ENCODE results near the gene SNTA1. TPM values are rescaled to one million over a fixed set of nuclear protein-coding genes. Genes with fewer than 3 reads are reported as not detected.

Gene SNTA1
- total and polyA plus RNA-seq, 2 of the 8 experiments (the other 6 are each of a cell fraction or from before 2014, with no cell fraction given): 4.5 to 8.0 TPM

DNA sequence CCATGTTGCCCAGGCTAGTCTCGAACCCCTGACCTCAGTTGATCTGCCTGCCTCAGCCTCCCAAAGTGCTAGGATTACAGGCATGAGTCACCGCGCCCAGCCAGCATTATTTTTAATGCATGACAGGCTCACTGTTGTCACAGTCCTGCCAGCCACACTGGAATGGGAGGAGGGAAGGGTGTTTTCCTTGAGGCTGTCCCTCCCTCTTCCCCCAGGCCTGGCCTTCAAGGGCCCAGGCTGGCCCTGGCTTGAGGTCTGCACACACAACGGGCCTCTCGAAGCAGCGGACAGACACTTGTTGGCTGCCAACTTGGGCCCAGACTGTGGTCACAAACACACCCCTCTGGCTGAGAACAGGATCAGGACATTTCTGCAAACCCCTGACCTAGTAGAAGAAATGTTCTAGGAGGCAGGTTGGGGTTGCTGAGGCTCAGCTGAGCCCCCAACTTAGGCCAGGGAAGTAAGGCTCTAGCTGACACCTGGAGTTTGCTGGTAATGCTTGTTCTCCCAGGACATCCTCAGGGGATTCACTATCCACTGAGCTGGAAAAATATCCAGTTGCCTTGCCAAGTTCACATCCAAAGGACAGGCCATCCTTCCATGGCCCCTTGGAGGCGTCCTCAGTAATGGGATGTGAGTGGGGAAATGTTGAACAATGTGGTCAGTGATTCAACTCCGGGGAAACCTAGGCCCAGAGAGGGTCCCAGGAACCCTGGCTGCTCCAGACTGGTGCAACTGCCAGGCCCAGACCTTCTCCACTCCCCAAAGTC, 9.9 kb downstream of the SNTA1 start:
- H3K4me1 ChIP-seq (replicated peaks in 1 of 4; ENCODE audit: control insufficient read depth in 3 of 4, insufficient read depth in 4 of 4, low read length in 3 of 4): no peaks in the 10 kb centered on the region
- H2BK120ac ChIP-seq (replicated peaks; ENCODE audit: low read depth, low read length): no peak overlapping the region
- no peaks in the 10 kb centered on the region for H3K27me3 ChIP-seq (replicated peaks in 1 of 4; ENCODE audit: control insufficient read depth in 3 of 4, extremely low read depth in 1 of 4, insufficient read depth in 3 of 4, low read length in 3 of 4)
- no peak overlapping the region for H3K4ac ChIP-seq (replicated peaks; ENCODE audit: insufficient read length, low read depth, low read length)
- no peak overlapping the region for H3K14ac ChIP-seq (ENCODE audit: insufficient read length)
- H3K56ac ChIP-seq (replicated peaks; ENCODE audit: insufficient read length, low read depth, low read length): no peak overlapping the region
- H3K9me3 ChIP-seq (ENCODE audit: insufficient read depth in 2 of 2, low read depth in 1 of 2, low read length in 1 of 2): no peaks in the 10 kb centered on the region
- H2BK15ac ChIP-seq (ENCODE audit: low read length): no peak overlapping the region
- no peaks in the 10 kb centered on the region for H3K36me3 ChIP-seq (ENCODE audit: control insufficient read depth in 2 of 4, insufficient read depth in 4 of 4, low read length in 3 of 4)
- H3K4me2 ChIP-seq (ENCODE audit: insufficient read depth in 1 of 2, low read depth in 2 of 2, low read length in 2 of 2): no peak overlapping the region
- no peak for FAIRE-seq
- no peak overlapping the region for H4K91ac ChIP-seq (replicated peaks; ENCODE audit: insufficient read length, low read length)
- no peak overlapping the region for H3K23ac ChIP-seq (ENCODE audit: insufficient read length)
- no peak overlapping the region for H3K4me3 ChIP-seq (ENCODE audit: extremely low read depth in 1 of 4, insufficient read depth in 2 of 4, low read depth in 3 of 4, low read length in 4 of 4)
- no peak overlapping the region for H3K9ac ChIP-seq (replicated peaks in 1 of 4; ENCODE audit: extremely low read depth in 1 of 4, low read depth in 3 of 4, low read length in 3 of 4)
- no peak overlapping the region for H2BK12ac ChIP-seq (ENCODE audit: low read depth, low read length)
- H3K23me2 ChIP-seq (ENCODE audit: low read depth, low read length): no peaks in the 10 kb centered on the region
- no peak overlapping the region for H2AFZ ChIP-seq (ENCODE audit: low read length)
- H4K20me1 ChIP-seq (replicated peaks in 1 of 2; ENCODE audit: control insufficient read depth in 1 of 2, insufficient read depth in 2 of 2, low read length in 2 of 2): no peaks in the 10 kb centered on the region
- POLR2A ChIA-PET (ENCODE audit: partially characterized antibody): interaction anchor here (0.6 kb wide), 1 partner anchor 1305 kb away, joined by 3 read pairs; no protein-coding TSS in a partner anchor
- H2BK5ac ChIP-seq (ENCODE audit: low read depth, low read length): no peak overlapping the region
- H3K79me1 ChIP-seq (ENCODE audit: low read depth, low read length): no peaks in the 10 kb centered on the region
- H2AK5ac ChIP-seq (ENCODE audit: low read depth, low read length): no peak overlapping the region
- no peak for DNase-seq (ENCODE audit: low read depth in 1 of 2, low spot score in 2 of 2)
- no peak overlapping the region for H4K5ac ChIP-seq (ENCODE audit: insufficient read length, low read depth, low read length)
- H3K79me2 ChIP-seq (ENCODE audit: control insufficient read depth in 1 of 2, insufficient read depth in 2 of 2, low read length in 2 of 2): no peaks in the 10 kb centered on the region
- no peak overlapping the region for H4K8ac ChIP-seq (ENCODE audit: extremely low read depth, insufficient read depth, low read length)
- no peak overlapping the region for H2BK20ac ChIP-seq (ENCODE audit: low read length)
- no peak overlapping the region for H3K18ac ChIP-seq (ENCODE audit: extremely low read depth, low read length)
- CTCF ChIA-PET (ENCODE audit: partially characterized antibody): interaction anchor here (1.2 kb wide), 1 partner anchor 170 kb away, joined by 3 read pairs; no protein-coding TSS in a partner anchor
- 88% methylated on average over 8 of the region's 8 CpGs; no CpG with 5 or more reads in 1 of the 2 experiments for WGBS, 2 experiments (ENCODE audit: extremely low coverage in 1 of 2, insufficient coverage in 1 of 2, insufficient read length in 1 of 2, insufficient replicate concordance in 2 of 2, low coverage in 1 of 2, low lambda C conversion rate in 2 of 2, missing lambda C conversion rate in 1 of 2)
- H3K27ac ChIP-seq (ENCODE audit: low read depth, low read length): no peak overlapping the region
- TF ChIP-seq, protein P1, sequence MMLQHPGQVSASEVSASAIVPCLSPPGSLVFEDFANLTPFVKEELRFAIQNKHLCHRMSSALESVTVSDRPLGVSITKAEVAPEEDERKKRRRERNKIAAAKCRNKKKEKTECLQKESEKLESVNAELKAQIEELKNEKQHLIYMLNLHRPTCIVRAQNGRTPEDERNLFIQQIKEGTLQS (IDR thresholded peaks at IDR 0.05; ENCODE audit: insufficient read depth, low read depth, low read length): no peak
- TF ChIP-seq TAF1 (IDR thresholded peaks at IDR 0.05; ENCODE audit: low read depth, low read length): no peak
- TF ChIP-seq MAFK (IDR thresholded peaks at IDR 0.05; ENCODE audit: low read depth, low read length): no peak
- TF ChIP-seq, protein P2, sequence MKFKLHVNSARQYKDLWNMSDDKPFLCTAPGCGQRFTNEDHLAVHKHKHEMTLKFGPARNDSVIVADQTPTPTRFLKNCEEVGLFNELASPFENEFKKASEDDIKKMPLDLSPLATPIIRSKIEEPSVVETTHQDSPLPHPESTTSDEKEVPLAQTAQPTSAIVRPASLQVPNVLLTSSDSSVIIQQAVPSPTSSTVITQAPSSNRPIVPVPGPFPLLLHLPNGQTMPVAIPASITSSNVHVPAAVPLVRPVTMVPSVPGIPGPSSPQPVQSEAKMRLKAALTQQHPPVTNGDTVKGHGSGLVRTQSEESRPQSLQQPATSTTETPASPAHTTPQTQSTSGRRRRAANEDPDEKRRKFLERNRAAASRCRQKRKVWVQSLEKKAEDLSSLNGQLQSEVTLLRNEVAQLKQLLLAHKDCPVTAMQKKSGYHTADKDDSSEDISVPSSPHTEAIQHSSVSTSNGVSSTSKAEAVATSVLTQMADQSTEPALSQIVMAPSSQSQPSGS (IDR thresholded peaks at IDR 0.05; ENCODE audit: low read length): no peak
- TF ChIP-seq SIX5 (IDR thresholded peaks at IDR 0.05; ENCODE audit: low read depth, low read length): no peak

Measured in H1 (cell line).